Activated T-cell treated with anti-CD3 and anti-CD28 coated beads for 48 hours (primary cell): ENCODE data around the gene UBE2D1.
A peak's percentile ranks its signal among the peaks of the same experiment; 100 is the strongest.

Experiments used
- DNase-seq: peaks from one replicate; pipeline ENCODE4 v3.0.0-alpha.2; 2020; ENCODE audit warnings: low read depth

The UBE2D1 gene

GRCh38 chr10:58334817-58335305 is at the start of gene UBE2D1:
Gene UBE2D1, plus strand, starts transcription at chr10:58335006. Its CDS starts 196 bp downstream, at chr10:58335202.
- DNase-seq, result peak; percentile 84

- DNase-seq, result no peak
These were observed 43.1 kb upstream of the UBE2D1 start for GRCh38 chr10:58291538-58292174.

GRCh38 chr10:58293989-58294388 is 40.8 kb upstream of the UBE2D1 start:
- DNase-seq, result no peak

- DNase-seq, result peak; percentile 29
These were observed 35.2 kb upstream of the UBE2D1 start for GRCh38 chr10:58299580-58299979.

DNA sequence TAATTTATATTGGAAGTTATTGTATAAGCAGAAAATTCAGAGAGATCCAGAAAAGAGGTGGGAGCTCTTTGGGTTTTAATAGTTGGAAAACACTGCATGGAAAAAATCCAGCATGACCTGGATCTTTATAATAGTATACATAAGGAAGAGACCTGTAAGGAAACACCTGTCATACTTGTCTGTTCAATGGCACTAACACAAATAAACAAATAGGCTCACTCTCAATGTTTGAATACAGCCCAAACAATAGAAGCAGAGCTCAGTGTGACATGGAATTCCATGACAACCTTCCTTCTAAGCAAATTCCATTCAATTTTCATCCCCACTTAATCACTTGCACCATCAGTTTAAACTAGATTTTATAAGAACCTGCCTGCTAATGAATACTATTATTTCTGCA is 34.1 kb upstream of the UBE2D1 start:
- no peak for DNase-seq

DNA sequence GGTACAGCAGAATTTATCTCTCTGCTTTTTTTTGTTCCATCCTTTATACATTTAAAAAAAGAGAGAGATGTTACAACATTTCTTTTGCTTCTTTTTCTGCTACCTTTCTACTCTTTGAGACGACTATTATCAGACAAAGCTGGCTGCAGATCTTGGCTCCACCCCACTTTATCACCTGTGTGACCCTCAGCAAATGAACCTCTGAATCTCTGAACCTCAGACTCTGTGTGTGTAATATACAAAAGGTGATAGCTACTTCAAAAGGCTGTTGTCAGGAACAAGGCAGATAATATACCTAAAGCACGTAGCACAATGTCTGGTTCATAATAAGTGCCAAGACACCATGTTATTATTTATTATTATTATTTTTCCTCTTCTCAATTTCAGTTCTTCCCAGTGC is 32.6 kb upstream of the UBE2D1 start:
- no peak for DNase-seq

DNA sequence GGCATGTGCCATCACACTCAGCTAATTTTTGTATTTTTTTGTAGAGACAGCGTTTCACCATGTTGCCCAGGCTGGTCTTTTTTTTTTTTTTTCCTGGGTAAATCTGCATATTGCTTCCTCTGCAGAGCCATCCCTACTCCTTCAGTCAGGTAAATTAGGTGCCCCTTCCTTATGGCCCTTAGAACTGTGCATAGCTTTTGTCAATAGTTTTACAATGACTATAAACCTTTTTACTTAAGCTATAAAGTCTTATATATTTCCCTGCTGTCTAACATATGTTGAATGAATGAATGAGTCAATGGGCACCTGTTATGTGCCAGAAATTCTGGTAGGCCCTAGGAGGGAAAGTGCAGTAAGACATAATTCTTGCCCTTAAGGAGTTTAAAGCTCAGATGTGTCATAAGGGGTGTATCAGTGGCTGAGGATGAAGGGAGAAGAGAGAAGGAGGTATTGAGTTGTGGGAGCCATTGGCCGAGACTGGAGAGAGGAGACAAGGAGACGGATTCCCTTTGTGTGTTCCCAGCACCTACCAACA is 30.6 kb upstream of the UBE2D1 start:
- no peak for DNase-seq

- DNase-seq, result no peak
These were observed 29.0 kb upstream of the UBE2D1 start for GRCh38 chr10:58305821-58306220.

- DNase-seq, result no peak
These were observed 27.1 kb upstream of the UBE2D1 start for GRCh38 chr10:58307676-58308075.

DNA sequence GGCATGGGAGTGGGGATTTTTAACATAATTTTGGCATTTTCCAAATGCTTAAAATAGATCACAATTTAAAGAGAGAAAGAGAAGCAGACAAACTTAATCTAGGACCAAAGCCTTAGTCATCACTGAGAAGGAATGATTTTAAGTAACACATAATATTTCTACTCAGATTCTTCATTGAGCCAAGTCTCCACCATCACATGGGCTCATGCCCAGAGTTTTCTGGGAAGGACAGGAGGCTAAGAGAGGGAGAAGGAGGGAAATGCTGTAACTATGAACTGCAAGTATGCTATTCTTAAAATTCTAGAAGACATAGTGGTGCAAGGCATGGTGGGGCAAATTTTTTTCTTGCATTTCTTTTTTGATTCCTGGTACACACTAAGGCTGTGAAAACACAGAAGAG is 23.8 kb upstream of the UBE2D1 start:
- DNase-seq, result no peak

GRCh38 chr10:58316874-58317273 is 17.9 kb upstream of the UBE2D1 start:
- DNase-seq, result no peak

DNA sequence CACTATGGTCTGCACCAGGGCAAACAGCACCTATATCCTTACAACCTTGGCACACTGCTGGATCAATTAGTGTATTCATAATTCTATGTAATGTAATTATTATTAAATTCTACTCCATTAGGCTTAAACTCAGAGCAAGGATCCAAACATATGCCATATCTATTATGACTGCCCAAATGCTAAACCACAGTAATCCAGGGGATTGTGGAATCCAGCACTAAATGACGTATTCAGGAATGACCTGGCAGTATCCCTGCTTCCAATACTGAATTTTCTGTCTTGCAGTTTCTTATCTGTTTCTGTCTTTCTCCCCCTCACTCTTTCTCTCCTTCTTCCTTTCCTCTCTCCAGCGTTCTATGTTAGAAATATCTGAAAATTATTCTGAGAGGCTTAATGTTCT is 16.5 kb upstream of the UBE2D1 start:
- no peak for DNase-seq

- DNase-seq, result no peak
These were observed 15.2 kb upstream of the UBE2D1 start for GRCh38 chr10:58319599-58319998.

GRCh38 chr10:58320351-58321049 is 14.3 kb upstream of the UBE2D1 start:
- DNase-seq, result no peak

- no peak for DNase-seq
These were observed 12.6 kb upstream of the UBE2D1 start for GRCh38 chr10:58322072-58322834.

DNA sequence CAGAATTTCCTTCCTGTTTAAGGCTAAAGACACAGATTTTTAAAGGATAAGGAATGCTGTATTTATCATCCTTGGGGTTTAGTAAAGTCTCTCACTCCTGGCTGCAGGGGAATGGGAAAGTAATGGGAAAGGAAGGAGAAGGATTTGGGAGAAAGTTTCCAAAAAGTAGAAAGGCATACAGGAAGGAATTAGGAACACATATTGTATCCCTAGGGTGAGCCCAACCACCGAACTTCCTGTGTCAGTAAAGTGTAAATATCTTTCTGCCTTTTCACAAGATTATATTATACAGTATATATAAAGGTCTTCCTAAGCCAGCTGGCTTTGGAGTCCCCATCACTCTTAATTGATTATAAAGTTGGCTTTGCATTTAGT is 12.0 kb upstream of the UBE2D1 start:
- no peak for DNase-seq

DNA sequence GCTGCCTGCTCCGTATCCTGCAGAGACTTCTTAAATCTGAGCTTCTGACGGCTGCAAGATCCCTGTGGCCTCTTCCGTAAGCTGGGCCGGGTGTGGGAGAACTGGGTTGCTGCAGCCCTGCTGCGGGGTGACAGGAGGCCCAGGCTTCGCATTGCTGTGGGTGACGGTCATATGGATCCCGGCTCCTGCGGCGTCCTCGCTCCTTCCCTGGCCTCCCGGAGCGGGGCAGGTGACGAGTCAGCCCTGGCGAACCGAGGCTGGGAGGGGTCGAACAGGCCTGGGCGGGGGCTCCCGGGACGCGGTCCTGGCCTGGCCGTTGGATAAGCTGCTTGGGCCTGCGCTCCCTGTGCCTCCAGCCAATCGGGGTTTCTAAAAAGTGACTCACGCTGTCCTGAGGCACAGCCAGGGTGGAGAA is 7.8 kb upstream of the UBE2D1 start:
- no peak for DNase-seq

DNA sequence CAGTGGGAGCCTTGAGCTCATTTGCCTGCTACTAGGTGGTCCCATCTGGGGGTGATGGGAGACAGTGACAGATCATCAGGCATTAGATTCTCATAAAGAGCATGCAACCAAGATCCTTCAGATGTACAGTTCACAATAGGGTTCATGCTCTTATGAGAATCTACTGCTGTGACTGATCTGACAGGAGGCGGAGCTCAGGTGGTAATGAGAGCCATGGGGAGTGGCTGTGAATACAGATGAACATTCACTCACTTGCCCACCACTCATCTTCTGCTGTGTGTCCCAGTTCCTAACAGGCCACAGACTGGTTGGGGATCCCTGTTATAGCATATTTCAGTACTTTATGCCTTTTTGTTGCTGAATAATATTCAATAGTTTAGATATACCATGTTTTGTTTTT is 6.6 kb upstream of the UBE2D1 start:
- no peak for DNase-seq

- DNase-seq, result no peak
These were observed 4.4 kb upstream of the UBE2D1 start for GRCh38 chr10:58330431-58330830.

DNA sequence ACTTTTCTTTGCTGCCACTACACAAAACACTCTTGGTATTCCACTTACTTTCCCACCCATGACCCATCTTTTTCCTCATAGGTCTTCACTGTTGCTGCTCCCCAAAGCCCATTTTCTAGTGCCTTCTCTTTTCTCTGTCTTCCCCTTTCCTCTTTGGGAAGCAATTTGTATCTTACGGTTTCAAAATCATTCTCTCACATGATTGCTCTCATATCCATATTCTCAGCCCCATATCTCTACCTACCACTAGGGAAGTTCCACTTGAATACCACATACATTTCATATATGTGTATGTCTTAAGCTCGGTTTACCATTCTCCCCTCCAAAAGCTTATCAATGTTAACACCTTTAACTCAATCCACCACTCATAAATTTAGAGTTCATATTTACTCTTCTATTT is 3.2 kb upstream of the UBE2D1 start:
- DNase-seq, result no peak

GRCh38 chr10:58335306-58336005 is 650 bp downstream of the UBE2D1 start:
- DNase-seq, result no peak

- no peak for DNase-seq
These were observed 1.4 kb downstream of the UBE2D1 start for GRCh38 chr10:58336242-58336641.
